ENCODE results near the gene IGF2BP1.

DNA sequence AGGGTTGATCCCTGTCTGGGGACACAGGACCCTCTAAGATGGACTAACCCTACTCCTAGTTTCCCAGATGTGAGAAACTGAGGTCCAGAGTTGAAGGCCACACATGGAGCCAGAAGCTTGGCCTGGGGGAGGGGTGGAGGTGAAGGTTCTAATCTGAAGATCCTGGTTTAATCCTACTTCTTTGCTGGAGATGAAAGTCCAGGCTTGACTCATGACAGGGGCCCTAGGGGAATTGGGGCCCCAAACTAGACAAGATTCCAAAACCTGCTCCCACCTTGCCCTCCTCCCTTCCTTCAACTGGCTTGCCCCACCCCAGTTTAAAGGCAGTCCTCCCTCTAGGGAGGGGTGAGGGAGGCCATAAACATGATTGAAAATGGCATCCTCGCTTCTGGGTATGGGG, 21.6 kb downstream of the IGF2BP1 start:
- TF ChIP-seq, protein P1, sequence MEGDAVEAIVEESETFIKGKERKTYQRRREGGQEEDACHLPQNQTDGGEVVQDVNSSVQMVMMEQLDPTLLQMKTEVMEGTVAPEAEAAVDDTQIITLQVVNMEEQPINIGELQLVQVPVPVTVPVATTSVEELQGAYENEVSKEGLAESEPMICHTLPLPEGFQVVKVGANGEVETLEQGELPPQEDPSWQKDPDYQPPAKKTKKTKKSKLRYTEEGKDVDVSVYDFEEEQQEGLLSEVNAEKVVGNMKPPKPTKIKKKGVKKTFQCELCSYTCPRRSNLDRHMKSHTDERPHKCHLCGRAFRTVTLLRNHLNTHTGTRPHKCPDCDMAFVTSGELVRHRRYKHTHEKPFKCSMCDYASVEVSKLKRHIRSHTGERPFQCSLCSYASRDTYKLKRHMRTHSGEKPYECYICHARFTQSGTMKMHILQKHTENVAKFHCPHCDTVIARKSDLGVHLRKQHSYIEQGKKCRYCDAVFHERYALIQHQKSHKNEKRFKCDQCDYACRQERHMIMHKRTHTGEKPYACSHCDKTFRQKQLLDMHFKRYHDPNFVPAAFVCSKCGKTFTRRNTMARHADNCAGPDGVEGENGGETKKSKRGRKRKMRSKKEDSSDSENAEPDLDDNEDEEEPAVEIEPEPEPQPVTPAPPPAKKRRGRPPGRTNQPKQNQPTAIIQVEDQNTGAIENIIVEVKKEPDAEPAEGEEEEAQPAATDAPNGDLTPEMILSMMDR (IDR thresholded peaks at IDR 0.05; ENCODE audit: low read depth, low read length) = no peak
- no peak for TF ChIP-seq EZH2phosphoT487 (IDR thresholded peaks at IDR 0.05; ENCODE audit: low read depth)
